WTC11 (cell line): ENCODE data around the gene USH1C.

Experiments used
- ZNF423 ChIP-seq: fragments of 250-450 bp; sonication (Bioruptor Pico); IDR thresholded peaks from 2 replicates; pipeline ENCODE4 v2.1.2; 2022; ENCODE audit warnings: mild to moderate bottlenecking, moderate library complexity
- TF ChIP-seq, protein P1 (sequence below): sonication (generic); formaldehyde crosslinking; conservative IDR thresholded peaks from 2 replicates; pipeline ENCODE4 v1.8.1; 2023; ENCODE audit warnings: mild to moderate bottlenecking, low read depth, missing genetic modification reagents, moderate library complexity
- TF ChIP-seq, protein P2 (sequence below): fragments of 200-600 bp; IDR thresholded peaks from 2 replicates; pipeline ENCODE4 v1.8.0; 2022; ENCODE audit warnings: antibody characterized with exemption
- TF ChIP-seq, protein P3 (sequence below): sonication (generic); formaldehyde crosslinking; IDR thresholded peaks from 2 replicates; pipeline ENCODE4 v1.8.0; 2022; ENCODE audit warnings: mild to moderate bottlenecking, missing genetic modification reagents

DNA sequence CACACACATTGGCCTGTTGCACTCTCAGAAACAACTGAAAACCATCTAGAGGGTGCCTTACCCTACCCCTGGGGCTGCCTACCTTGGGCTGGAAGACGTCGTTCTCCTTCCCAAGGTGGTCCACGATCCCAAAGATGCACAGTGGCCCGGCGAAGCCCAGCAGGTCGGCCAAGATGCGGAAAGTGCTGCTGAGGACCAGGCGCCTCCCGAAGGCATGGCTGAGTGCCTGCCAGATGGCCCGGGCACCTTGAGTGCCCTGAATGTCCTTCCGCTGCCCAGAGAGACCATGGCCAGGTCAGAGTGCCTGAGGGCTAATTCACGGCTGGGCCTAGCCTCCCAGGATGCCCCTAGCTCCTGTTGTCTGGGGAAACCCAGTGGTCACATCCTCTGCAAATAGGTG, 83.8 kb downstream of the USH1C start:
- TF ChIP-seq, protein P1, sequence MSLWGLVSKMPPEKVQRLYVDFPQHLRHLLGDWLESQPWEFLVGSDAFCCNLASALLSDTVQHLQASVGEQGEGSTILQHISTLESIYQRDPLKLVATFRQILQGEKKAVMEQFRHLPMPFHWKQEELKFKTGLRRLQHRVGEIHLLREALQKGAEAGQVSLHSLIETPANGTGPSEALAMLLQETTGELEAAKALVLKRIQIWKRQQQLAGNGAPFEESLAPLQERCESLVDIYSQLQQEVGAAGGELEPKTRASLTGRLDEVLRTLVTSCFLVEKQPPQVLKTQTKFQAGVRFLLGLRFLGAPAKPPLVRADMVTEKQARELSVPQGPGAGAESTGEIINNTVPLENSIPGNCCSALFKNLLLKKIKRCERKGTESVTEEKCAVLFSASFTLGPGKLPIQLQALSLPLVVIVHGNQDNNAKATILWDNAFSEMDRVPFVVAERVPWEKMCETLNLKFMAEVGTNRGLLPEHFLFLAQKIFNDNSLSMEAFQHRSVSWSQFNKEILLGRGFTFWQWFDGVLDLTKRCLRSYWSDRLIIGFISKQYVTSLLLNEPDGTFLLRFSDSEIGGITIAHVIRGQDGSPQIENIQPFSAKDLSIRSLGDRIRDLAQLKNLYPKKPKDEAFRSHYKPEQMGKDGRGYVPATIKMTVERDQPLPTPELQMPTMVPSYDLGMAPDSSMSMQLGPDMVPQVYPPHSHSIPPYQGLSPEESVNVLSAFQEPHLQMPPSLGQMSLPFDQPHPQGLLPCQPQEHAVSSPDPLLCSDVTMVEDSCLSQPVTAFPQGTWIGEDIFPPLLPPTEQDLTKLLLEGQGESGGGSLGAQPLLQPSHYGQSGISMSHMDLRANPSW (CRISPR knock-in tag): no peak
- TF ChIP-seq, protein P2, sequence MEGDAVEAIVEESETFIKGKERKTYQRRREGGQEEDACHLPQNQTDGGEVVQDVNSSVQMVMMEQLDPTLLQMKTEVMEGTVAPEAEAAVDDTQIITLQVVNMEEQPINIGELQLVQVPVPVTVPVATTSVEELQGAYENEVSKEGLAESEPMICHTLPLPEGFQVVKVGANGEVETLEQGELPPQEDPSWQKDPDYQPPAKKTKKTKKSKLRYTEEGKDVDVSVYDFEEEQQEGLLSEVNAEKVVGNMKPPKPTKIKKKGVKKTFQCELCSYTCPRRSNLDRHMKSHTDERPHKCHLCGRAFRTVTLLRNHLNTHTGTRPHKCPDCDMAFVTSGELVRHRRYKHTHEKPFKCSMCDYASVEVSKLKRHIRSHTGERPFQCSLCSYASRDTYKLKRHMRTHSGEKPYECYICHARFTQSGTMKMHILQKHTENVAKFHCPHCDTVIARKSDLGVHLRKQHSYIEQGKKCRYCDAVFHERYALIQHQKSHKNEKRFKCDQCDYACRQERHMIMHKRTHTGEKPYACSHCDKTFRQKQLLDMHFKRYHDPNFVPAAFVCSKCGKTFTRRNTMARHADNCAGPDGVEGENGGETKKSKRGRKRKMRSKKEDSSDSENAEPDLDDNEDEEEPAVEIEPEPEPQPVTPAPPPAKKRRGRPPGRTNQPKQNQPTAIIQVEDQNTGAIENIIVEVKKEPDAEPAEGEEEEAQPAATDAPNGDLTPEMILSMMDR: no peak
- TF ChIP-seq, protein P3, sequence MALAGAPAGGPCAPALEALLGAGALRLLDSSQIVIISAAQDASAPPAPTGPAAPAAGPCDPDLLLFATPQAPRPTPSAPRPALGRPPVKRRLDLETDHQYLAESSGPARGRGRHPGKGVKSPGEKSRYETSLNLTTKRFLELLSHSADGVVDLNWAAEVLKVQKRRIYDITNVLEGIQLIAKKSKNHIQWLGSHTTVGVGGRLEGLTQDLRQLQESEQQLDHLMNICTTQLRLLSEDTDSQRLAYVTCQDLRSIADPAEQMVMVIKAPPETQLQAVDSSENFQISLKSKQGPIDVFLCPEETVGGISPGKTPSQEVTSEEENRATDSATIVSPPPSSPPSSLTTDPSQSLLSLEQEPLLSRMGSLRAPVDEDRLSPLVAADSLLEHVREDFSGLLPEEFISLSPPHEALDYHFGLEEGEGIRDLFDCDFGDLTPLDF: no peak
- no peak for TF ChIP-seq ZNF423 (CRISPR knock-in tag)
